Cerebellar cortex (tissue), 1 donor: ENCODE results near the gene COX20.
A peak's percentile ranks its signal among the peaks of the same experiment; 100 is the strongest.
"Not testable (repeated sequence)": the region's sequence is repeated elsewhere in the genome, so short reads cannot be mapped to it uniquely, and the experiment has no call there.

Source experiments
- DNase-seq: peaks from one replicate; pipeline ENCODE4 v3.0.0-alpha.2; 2015; ENCODE audit warnings: low spot score

Gene COX20, protein sequence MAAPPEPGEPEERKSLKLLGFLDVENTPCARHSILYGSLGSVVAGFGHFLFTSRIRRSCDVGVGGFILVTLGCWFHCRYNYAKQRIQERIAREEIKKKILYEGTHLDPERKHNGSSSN

DNA sequence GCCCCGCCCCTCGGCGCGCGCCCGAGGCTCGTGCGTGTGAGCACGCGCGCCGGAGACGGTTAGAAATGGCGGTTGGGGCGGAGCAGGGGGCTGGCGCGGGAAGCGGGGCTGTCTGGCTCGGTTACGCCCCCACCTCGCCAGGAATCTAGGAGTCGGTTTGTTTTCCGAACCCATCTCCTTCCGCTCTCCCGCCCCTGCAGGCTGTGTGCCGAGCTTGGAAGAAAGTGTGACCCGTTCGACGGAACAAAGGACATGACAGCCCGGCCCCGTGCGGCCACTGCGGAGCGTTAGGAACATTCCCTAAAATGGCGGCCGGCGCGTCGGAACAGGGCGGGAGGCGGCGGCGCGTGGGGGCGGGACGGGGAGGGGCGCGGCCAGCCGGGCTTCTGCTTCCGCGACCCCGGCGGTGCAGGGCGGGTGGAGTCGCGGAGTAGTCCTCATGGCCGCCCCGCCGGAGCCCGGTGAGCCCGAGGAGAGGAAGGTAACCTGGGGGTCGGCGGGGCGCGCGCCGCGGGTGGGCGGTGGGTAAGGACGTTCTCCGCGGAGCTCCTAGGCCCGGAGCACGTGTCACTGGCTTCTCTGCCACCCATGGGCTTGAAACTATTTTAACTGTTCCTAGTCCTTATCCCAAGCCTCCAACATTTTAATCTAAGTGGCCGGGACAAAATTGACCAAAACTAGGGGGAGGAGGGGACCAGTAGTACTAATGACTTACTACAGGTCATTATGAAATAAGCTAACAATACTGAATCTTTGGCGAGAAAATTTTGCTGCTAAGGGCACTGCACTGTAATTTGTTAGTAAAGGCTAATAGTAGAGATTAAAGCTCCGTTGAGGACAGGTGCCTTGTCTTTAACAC lies at the start of gene COX20:
COX20 (plus strand) TSS at position 383 of the 859 bp plus-strand sequence; CDS start at position 440, 57 bp downstream.
- DNase-seq = peak; percentile 91

DNA sequence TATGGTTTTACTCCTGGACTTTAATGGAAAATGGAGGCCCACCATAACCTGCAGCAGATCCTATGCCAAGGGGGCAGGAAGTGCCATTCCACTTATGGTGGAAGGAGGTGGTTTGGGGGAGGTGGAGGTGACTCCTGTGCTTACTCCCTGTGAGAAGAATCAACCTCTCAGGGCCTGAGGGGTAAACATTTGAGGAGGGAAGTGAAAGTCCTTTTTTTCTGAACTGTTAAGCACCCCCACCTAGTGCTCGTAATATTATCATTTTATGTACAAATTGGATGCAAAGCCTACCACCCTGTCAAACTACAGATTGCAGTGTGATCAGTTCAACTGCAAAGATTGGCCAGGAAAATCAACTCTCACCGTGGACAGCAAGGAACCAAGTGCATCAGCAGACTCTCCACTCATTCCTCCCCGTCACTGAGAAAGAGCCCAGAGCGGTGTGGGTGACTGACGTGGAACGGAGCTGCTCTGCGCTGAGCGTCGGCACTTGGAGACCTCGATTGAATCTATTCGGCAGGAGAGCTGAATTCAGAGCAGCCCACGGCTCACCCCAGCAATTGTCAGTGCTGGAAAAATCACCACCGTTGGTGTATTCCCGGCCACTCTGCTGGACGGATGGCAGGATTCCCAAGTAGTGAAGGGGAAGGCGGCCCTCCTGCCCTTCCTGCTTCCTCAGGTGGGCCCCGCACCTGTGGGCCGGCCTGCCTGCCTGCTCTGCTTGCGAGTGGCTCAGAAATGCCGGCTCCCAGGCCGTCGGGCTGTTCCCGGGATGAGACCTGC lies 46.8 kb upstream of the COX20 start:
- no peak for DNase-seq

DNA sequence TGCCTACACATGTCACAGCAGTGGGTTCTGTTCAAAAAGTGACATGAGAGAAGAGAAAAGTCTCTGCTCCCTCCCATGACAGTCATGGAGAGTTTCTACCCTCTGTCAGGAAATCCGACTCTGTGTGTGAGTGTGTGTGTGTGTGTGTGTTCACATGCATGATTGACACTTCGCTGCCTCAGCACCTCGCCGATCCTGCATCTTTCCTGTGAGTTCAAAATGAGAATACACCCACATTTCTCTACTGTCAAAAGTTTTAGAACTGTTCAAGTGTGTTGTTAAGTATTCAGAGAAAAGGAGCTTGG lies 46.2 kb upstream of the COX20 start:
- no peak for DNase-seq

DNA sequence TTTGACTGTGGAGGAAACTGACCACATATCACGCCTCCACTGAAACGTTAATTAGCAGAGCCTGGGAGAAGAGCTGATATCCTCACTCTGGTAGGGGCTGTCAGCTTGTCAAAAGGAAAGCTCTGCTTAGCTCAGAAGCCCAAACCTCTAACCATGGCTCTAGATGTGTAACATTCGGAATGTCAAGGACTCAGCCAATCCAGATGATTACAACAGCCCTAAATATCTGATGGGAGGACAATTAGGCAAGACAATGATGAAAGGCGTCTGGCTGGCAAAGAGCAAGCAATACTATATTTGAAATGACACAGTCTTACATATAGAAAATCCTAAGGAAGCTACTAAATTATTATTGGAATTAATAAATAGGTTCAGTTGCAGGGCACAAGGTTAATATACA lies 45.7 kb upstream of the COX20 start:
- no peak for DNase-seq

DNA sequence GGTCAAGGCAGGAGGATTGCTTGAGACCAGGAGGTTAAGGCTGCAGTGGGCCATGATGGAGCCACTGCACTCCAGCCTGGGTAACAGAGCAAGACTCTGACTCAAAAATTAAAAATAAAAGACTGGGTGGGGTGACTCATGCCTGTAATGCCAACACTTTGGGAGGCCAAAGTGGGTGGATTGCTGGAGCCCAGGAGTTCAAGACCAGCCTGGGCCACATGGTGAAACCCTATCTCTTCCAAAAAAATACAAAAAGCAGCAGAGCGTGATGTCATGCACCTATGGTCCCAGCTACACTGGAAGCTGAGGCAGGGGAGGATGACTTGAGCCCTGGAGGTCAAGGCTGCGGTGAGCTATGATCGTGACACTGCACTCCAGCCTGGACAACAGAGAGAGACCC lies 44.4 kb upstream of the COX20 start:
- no peak for DNase-seq

DNA sequence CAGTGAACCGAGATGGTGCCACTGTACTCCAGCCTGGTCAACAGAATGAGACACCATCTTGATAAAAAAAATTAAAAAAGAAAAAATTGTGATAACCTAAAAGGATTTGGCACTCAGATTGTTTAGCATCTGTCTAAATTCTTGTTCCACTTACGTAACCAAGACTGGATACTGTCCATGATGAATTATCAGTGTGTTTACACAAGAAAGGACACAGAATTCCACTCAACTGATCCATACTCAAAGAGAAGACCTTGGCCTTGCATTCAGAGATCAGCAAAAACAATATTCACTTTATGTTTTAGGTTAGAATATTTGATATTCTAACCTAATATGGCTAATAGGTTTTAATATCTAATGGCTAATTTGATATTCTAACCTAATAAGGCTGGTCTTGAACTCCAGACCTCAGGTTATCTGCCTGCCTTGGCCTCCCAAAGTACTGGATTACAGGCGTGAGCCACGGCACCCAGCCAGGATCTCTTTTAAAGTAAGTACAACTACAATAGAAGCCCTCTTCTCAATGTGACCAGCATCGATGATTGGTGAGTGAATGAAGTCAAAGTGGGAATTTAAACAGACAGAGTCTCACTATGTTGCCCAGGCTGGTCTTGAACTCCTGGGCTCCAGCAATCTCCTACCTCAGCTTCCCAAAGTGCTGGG lies 43.1 kb upstream of the COX20 start:
- no peak for DNase-seq

DNA sequence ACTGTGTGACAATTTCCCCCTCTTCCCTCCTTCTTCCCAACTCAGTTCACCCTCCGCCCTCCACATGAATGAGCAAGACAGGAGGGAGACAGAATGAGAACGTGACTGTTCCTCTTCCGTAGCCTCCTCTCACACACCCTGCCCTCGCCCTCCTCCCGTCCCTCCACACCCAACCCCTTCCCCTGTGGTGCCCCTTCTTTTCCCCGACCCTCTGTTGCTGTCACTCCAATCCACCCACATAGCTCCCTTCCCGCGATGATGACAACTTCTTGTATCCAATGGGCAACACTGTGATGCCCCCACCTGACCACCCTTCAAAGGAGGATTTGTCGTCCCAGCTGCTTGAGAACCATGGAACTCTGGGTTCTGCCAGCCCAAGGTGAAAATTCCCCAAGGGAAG lies 41.4 kb upstream of the COX20 start:
- no peak for DNase-seq

DNA sequence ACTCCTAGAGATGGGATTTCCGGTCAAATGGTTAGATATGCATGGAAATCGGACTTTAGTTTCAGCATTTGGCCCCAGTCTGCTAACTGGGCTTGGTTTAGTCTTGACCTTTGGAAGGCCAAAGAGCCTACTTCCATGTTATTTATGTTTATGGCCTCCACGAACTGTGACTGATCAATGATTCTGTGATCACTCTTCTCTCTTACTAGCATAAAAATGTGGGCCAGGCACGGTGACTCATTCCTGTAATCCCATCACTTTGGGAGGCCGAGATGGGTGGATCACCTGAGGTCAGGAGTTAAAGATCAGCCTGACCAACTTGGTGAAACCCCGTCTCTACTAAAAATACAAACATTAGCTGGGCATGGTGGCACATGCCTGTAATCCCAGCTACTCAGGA lies 40.9 kb upstream of the COX20 start:
- DNase-seq = not testable (repeated sequence)

DNA sequence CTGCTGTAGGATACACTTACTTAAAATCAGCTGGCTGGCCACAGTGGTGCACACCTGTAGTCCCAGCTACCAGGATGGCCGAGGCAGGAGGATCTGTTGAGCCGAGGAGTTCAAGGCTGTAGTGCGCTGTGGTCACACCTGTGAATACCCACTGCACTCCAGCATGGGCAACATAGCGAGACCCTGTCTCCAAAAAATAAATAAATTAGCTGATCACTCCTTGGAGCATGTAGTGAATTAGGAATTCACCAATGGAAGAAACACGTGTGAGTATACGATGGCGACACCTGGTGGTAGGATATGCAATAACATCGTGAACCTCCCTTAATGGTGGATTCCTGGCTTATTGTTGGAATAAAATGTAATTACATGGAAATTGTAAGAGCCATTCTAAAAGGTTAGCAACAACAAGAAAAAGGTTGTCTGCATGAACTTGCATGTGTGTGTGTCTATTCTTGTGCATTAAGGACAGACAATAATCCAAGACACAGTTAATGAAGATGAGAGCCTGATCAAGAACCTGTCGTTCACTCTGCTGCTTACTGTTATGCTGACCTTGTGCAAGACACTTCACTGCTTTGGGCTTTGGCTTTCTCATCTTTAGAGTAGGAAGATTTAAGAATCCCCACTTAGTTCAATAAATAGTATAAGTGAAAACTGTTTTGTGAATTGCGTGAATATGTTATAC lies 38.6 kb upstream of the COX20 start:
- peak; percentile 79 for DNase-seq

DNA sequence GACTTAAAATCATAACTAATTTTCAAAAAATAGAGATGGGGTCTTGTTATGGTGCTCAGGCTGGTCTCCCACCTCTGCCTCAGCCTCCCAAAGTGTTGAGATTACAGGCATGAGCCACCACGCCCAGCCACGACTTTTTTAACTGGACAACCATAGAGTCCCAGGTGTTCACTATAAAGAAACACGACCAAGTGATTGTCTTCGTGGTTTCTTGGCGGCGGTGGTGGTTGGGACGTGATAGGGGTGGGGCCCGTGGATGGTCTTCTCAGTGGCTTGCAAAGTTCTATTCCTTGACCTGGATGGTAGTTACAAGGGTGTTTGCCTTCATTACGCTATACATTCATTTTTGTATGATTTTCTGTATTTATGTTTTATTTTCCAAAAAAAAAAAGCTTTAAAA lies 34.6 kb upstream of the COX20 start:
- no peak for DNase-seq

DNA sequence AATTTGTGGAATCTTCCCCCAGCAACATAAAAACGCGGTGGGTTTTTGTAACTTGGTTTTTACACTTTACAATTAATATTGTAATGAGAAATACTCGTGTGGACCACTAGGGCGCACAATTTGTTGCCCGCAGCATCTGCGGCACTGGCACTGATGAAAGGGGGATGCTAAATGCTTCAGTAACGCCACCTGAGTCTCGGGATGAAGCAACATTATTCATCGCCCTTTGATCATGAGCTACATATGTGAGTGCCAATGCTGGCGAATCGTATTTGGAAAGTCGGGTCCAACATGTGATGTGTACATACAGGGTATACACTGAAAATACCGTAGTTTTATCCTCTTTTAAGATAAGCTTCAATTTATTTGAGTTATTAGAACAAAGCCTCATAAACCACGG lies 34.2 kb upstream of the COX20 start:
- DNase-seq = peak; percentile 39

DNA sequence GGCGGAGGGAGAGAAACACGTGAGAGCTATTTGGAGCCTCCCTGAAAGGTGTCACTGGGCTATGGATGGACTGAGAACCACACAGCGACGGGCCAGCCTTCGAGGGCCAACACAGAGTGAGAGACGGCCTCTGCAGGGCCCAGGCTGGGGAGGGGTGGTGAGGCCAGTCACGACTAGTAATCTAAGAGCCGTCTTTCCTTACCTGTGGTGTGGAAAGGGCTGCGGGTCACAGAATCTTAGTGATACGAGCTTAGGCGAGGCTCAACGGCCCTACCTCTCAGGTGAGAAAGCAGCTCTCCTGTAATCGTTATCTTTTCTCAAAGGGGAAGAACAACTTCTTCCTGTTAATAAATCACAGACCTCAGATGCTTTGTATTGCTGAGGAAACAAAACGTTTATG lies 33.4 kb upstream of the COX20 start:
- DNase-seq = no peak

DNA sequence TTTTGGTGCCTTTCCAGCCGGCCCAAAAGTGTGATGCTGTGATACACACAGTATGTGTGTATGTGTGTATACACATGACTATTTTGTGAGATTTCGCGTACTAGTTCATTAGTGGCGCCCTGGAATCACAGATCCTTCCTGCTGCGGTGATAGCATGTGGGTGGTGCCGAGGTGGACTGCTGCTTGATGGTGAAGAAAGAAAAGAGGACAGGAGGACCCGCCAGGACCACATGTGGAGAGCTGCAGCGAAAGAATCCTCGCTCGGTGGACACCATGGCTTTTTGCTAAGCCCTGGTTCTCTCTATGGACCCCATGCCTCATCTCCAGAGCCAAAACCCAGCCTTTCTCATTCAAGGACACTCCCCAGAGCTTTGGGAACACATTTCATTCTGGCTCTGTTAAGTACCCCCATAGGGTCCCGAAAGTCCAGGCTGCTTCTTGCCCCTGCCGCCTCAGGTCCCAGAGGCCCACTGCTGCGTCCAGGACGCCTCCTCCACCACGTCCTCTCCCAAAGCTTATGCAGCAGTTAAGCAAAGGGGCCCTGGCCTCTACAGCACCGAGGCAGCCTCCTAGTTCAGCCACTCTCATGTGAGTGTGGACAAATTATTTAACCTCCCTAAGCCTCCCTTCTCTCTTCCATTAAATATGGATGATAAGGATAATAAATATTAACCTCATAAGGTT lies 32.8 kb upstream of the COX20 start:
- no peak for DNase-seq

DNA sequence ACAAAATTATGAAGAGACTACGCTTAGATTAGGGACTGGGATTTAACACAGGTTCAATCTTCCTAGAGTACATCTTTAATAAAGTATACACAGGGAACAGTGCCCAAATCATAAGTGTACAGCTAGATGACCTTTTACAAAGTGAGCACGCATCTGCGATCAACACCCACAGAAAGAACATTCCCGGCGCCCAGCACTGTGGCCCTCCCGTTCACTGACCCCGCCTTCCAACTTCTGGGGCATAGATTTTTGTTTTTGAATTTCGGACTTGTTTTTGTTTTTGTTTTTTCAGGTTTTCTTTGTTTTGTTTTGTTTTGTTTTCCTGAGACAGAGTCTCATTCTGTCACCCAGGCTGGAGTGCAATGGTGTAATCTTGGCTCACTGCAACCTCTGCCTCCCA lies 30.6 kb upstream of the COX20 start:
- DNase-seq = no peak

DNA sequence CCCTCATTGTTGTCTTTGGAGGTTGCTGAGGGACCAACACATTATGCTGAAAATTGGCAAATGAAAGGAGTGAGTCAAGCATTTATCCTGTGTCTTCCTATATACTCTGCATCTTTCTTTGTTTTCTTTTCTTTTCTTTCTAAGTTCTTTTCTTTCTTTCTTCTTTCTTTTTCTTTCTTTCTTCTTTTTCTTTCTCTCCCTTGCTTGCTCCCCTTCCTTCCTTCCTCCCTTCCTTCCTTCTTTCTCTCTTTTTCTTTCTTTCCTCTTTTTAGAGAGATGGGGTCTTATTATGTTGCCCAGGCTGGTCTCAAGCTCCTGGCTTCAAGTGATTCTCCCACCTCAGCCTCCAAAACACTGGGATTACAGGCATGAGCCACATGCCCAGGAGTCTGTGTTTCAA lies 28.3 kb upstream of the COX20 start:
- DNase-seq = no peak

DNA sequence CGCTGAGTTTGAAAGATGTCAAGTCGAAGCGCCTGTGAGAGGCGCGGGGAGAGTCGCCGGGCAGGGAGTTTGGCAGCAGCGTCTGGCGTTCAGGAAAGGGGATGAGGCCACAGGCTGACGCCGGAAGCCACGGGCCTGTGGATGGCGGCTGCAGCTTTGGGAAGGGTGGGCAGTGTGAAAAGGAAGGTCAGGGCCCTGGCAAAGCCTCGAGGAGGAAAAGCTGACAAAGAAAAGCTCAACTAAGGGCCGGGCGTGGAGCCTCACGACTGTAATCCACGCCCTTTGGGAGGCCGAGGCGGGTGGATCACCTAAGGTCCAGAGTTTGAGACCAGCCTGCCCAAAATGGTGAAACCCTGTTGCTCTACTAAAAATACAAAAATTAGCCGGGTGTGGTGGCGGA lies 25.2 kb upstream of the COX20 start:
- DNase-seq = no peak

DNA sequence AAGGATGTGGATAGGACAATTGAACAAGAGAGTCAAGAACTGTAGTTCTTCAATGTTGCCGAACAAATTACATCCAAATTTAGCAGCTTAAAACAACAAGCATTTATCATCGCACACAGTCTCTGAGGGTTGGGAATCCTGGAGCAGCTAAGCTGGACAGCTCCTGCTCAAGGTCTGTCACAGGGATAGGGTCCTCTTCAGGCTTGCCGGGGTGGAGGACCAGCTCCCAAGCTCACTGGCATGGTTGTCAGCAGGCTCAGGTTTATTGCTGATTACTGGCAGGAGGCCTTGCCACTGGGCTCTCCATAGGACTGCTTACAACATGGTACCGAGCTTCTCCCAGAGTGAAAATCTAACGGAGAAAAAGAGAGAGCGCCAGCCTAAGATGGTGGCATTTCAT lies 22.1 kb upstream of the COX20 start:
- no peak for DNase-seq

DNA sequence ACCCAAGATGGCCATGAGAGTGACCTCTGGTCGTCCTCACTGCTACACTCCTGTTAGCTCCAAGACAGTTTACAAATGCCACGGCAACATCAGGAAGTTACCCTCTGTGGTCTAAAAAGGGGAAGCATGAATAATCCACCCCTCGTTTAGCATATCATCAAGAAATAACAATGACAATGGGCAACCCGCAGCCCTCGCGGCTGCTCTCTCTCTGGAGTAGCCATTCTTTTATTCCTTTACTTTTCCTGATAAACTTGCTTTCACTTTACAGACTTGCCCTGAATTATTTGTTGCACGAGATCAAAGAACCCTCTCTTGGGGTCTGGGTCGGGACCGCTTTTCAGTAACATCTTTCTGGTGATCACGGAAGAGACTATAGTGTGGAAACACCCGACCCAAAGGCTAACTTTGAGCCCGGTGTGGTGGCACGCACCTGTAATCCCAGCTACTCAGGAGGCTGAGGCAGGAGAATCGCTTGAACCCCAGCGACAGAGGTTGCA lies 19.8 kb upstream of the COX20 start:
- DNase-seq = no peak

DNA sequence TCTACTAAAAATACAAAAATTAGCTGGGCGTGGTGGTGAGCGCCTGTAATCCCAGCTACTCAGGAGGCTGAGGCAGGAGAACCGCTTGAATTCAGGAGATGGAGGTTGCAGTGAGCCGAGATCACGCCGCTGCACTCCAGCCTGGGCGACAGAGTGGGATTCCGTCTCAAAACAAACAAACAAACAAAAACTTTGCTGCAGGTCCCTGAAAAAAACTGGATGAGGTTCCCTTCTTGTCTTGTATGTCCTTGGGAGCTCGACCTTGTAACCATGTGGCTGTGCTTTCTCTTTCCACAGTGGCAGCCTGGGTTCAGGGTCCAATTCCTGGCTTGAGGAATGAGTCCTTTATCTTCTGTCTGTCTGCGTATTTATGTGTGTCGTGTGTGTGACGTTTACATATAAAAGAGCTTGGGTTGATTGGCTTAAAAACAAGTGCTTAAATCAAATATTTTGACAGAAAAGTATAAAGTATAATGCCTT lies 18.0 kb upstream of the COX20 start:
- DNase-seq = no peak

DNA sequence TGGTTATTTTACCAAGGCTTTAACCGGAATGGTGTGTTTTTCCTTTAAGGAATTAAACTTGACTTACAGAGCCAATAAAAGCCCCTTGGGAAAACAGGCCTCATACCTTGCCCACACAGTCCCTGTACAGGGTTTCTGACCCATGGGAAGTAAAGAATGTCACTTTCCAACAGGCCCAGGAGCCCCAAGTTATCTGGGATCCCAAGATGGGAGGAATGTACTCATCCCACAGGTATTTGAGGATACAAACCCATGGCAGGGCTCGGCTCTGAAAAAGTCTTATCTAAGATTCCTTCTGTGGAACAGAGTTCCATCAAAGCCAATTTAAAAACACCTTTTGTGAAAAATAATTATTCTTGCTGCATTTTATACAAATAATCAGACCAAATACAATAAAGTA lies 15.3 kb upstream of the COX20 start:
- no peak for DNase-seq

DNA sequence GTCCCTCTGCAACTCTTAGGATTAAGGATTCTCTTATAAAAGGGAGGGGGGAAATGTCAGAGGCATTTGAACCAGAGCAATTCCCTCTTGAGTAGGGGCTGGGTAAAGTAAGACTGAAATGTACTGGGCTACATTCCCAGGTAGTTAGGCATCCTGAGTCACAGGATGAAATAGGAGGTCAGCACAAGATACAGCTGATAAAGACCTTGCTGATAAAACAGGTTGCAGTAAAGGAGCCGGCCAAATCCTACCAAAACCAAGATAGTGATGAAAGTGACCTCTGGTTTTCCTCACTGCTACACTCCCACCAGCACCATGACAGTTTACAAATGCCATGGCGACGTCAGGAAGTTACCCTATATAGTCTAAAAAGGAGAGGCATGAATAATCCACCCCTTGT lies 14.3 kb upstream of the COX20 start:
- no peak for DNase-seq
